CD14-positive monocyte (primary cell): Measurements from ENCODE around the gene STAC3. TPM values are rescaled to one million over a fixed set of nuclear protein-coding genes. Genes with fewer than 3 reads are reported as not detected.

ENCODE experiments used
- DNase-seq, 3 donors: peaks; one replicate each; pipeline ENCODE4 v3.0.0-alpha.2; 2011 to 2022
- H2AFZ ChIP-seq: 2 replicates; pipeline ENCODE4 v1.6.0; 2012; ENCODE audit warnings: mild to moderate bottlenecking, low read depth, low read length, inconsistent platforms; ENCODE audit not compliant: insufficient read depth, poor library complexity, severe bottlenecking
- H3K27ac ChIP-seq, 2 donors: 1 replicate in 1 of 2; 2 replicates in 1 of 2; pipeline ENCODE4 v1.5.1; 2012 to 2013; ENCODE audit warnings: low read length in 2 of 2, control low read depth in 1 of 2, inconsistent platforms in 1 of 2, low read depth in 1 of 2, mild to moderate bottlenecking in 1 of 2
- H3K27me3 ChIP-seq, 2 donors: one replicate each; pipeline versions ENCODE4 v1.6.0 to v1.6.1; 2011 to 2013; ENCODE audit warnings: low read length in 2 of 2; ENCODE audit not compliant: control insufficient read depth in 2 of 2, insufficient read depth in 2 of 2
- H3K36me3 ChIP-seq, 2 donors: replicated peaks in 1 of 2; 1 replicate in 1 of 2; 2 replicates in 1 of 2; pipeline versions ENCODE4 v1.5.1 to v1.6.1; 2012 to 2013; ENCODE audit warnings: low read length in 2 of 2, control low read depth in 1 of 2, inconsistent platforms in 1 of 2, mild to moderate bottlenecking in 1 of 2; ENCODE audit not compliant: insufficient read depth in 2 of 2, control insufficient read depth in 1 of 2
- H3K4me1 ChIP-seq, 2 donors: 1 replicate in 1 of 2; 2 replicates in 1 of 2; pipeline versions ENCODE4 v1.5.1 to v1.6.1; 2012 to 2013; ENCODE audit warnings: low read length in 2 of 2, control low read depth in 1 of 2, inconsistent platforms in 1 of 2, mild to moderate bottlenecking in 1 of 2, moderate library complexity in 1 of 2; ENCODE audit not compliant: insufficient read depth in 2 of 2, control insufficient read depth in 1 of 2
- H3K4me2 ChIP-seq: replicated peaks from 2 replicates; pipeline ENCODE3; 2012; ENCODE audit warnings: low read length, moderate library complexity, mild to moderate bottlenecking; ENCODE audit not compliant: poor library complexity, severe bottlenecking; ENCODE audit errors: extremely low read depth
- H3K4me3 ChIP-seq, 3 experiments: fragments of 200-600 bp in 1 of 3; sonication (generic) in 1 of 3; replicated peaks in 1 of 3; 1 replicate in 2 of 3; 2 replicates in 1 of 3; pipeline ENCODE4 v1.5.1; 2011 to 2013; ENCODE audit warnings: low read length in 3 of 3, mild to moderate bottlenecking in 3 of 3, control low read depth in 2 of 3, low read depth in 2 of 3, inconsistent platforms in 1 of 3, moderate library complexity in 1 of 3
- H3K79me2 ChIP-seq: 2 replicates; pipeline ENCODE4 v1.6.0; 2012; ENCODE audit warnings: mild to moderate bottlenecking, control low read depth, inconsistent platforms, low read length, moderate library complexity; ENCODE audit not compliant: insufficient read depth
- H3K9ac ChIP-seq: 2 replicates; pipeline ENCODE4 v1.6.0; 2017; ENCODE audit warnings: low read length, mild to moderate bottlenecking; ENCODE audit not compliant: insufficient read depth, poor library complexity, severe bottlenecking
- H3K9me3 ChIP-seq, 2 donors: replicated peaks in 1 of 2; 1 replicate in 1 of 2; 2 replicates in 1 of 2; pipeline versions ENCODE4 v1.5.1 to v1.6.1; 2012 to 2013; ENCODE audit warnings: low read length in 2 of 2, control low read depth in 1 of 2; ENCODE audit not compliant: control insufficient read depth in 1 of 2, insufficient read depth in 1 of 2
- H4K20me1 ChIP-seq: 2 replicates; pipeline ENCODE4 v1.6.0; 2012; ENCODE audit warnings: mild to moderate bottlenecking, low read length, control low read depth, moderate library complexity; ENCODE audit not compliant: insufficient read depth
- H3K27ac Mint-ChIP-seq, 7 donors: one replicate each; pipeline ENCODE4 v1.8.0; 2020; ENCODE audit warnings: mild to moderate bottlenecking in 7 of 7, mixed read lengths in 7 of 7, moderate library complexity in 6 of 7, inconsistent platforms in 2 of 7
- H3K27me3 Mint-ChIP-seq, 3 donors: one replicate each; pipeline ENCODE4 v1.8.0; 2021 to 2022; ENCODE audit warnings: low read depth in 3 of 3, mild to moderate bottlenecking in 3 of 3, mixed read lengths in 3 of 3, moderate library complexity in 3 of 3, inconsistent platforms in 1 of 3
- H3K36me3 Mint-ChIP-seq, 2 donors: one replicate each; pipeline ENCODE4 v1.8.0; 2020; ENCODE audit warnings: mixed read lengths in 2 of 2, inconsistent platforms in 1 of 2, mild to moderate bottlenecking in 1 of 2
- H3K4me1 Mint-ChIP-seq: one replicate; pipeline ENCODE4 v1.8.0; 2020; ENCODE audit warnings: mild to moderate bottlenecking, mixed read lengths
- H3K4me3 Mint-ChIP-seq, 2 donors: one replicate each; pipeline ENCODE4 v1.8.0; 2020; ENCODE audit warnings: mild to moderate bottlenecking in 2 of 2, mixed read lengths in 2 of 2, moderate library complexity in 1 of 2
- H3K9me3 Mint-ChIP-seq, 7 donors: one replicate each; pipeline ENCODE4 v1.8.0; 2020 to 2022; ENCODE audit warnings: mixed read lengths in 7 of 7, mild to moderate bottlenecking in 6 of 7, moderate library complexity in 6 of 7, inconsistent platforms in 2 of 7
- CTCF ChIP-seq: fragments of 200-600 bp; IDR thresholded peaks from one replicate; pipeline ENCODE4 v1.8.0; 2022; ENCODE audit warnings: antibody characterized with exemption, mild to moderate bottlenecking
- WGBS: methylation state at CpG from one replicate; pipeline ENCODE4 v1.1.5; 2013; ENCODE audit warnings: missing lambda C conversion rate; ENCODE audit not compliant: insufficient coverage; 5-methylcytosine and 5-hydroxymethylcytosine counted together
- intact Hi-C, 2 donors: fragments of 100-400 bp; cut with micrococcal nuclease; formaldehyde crosslinking; loops; one replicate each; pipeline versions ENCODE4 v1.15.0 to v1.15.1; 2023
- polyA plus RNA-seq, 3 donors: library from polyadenylated mRNA; depleted of rRNA in 1 of 3; unstranded in 2 of 3; stranded (reverse) in 1 of 3; fragments of 300-500 nt in 2 of 3; fragments of >200 nt in 1 of 3; fragmentation: Illumina TruSeq in 2 of 3; gene quantifications; 1 replicate in 2 of 3; 2 replicates in 1 of 3; pipeline ENCODE4 v1.2.3, GENCODE V29; 2012 to 2021

Gene STAC3
- polyA plus RNA-seq, 3 donors: 7.0 to 32.1 (median 9.1) TPM

- Mint-ChIP-seq H3K27ac (no peak overlapping the region), H3K27me3 (peaks cover 26 to 44% (median 37%) of the 10 kb centered on the region in 3 donors), H3K4me3 (no peak overlapping the region), H3K4me1 (peaks cover 48% of the 10 kb centered on the region), H3K36me3 (peaks cover 49 to 50% of the 10 kb centered on the region in 2 donors), H3K9me3 (peaks cover 0 to 16% (median 4%) of the 10 kb centered on the region in 7 donors)
- peaks cover 21 to 32% of the 10 kb centered on the region in 2 donors for H3K27me3 ChIP-seq
- no peak overlapping the region for H3K27ac ChIP-seq
- peaks cover 35% of the 10 kb centered on the region for H4K20me1 ChIP-seq
- no peak overlapping the region for H3K4me2 ChIP-seq
- H3K4me3 ChIP-seq: no peak overlapping the region
- no peak for DNase-seq
- H3K36me3 ChIP-seq: peaks cover 32 to 39% of the 10 kb centered on the region in 2 donors
- no peak overlapping the region for H2AFZ ChIP-seq
- H3K9ac ChIP-seq: no peak overlapping the region
- peaks cover 22% of the 10 kb centered on the region for H3K79me2 ChIP-seq
- 98% methylated on average over 6 of the region's 13 CpGs for WGBS
- no peak for TF ChIP-seq CTCF
- intact Hi-C loops: no loop called here
- H3K9me3 ChIP-seq: peaks cover 0 to 10% of the 10 kb centered on the region in 2 donors
- H3K4me1 ChIP-seq: peaks cover 33 to 52% of the 10 kb centered on the region in 2 donors
Observed at GRCh38 chr12:57231276-57232021, 19.5 kb downstream of the STAC3 start.

- peaks cover 19 to 32% of the 10 kb centered on the region in 2 donors for H3K27me3 ChIP-seq
- Mint-ChIP-seq H3K4me1 (peaks cover 51% of the 10 kb centered on the region), H3K9me3 (peaks cover 0 to 16% (median 6%) of the 10 kb centered on the region in 7 donors), H3K27ac (peak overlapping the region in 5 of 7 donors; percentile 71 to 99 (median 93)), H3K4me3 (peak overlapping the region; percentile 90 to 95), H3K27me3 (peaks cover 28 to 44% (median 37%) of the 10 kb centered on the region in 3 donors), H3K36me3 (peaks cover 45 to 52% of the 10 kb centered on the region in 2 donors)
- H3K9ac ChIP-seq: peak overlapping the region; percentile 80
- H3K27ac ChIP-seq: peak overlapping the region; percentile 85 to 87
- H4K20me1 ChIP-seq: peaks cover 30% of the 10 kb centered on the region
- intact Hi-C loops: no loop called here
- H3K79me2 ChIP-seq: peaks cover 22% of the 10 kb centered on the region
- peaks cover 32 to 39% of the 10 kb centered on the region in 2 donors for H3K36me3 ChIP-seq
- 89% methylated on average over 9 of the region's 10 CpGs for WGBS
- no peak for DNase-seq
- peaks cover 34 to 55% of the 10 kb centered on the region in 2 donors for H3K4me1 ChIP-seq
- peak overlapping the region; percentile 33 to 91 (median 68) for H3K4me3 ChIP-seq
- H3K9me3 ChIP-seq: peaks cover 0 to 8% of the 10 kb centered on the region in 2 donors
- no peak for TF ChIP-seq CTCF
- H3K4me2 ChIP-seq: peak overlapping the region; percentile 95
- H2AFZ ChIP-seq: peak overlapping the region; percentile 83
Observed at GRCh38 chr12:57230381-57231155, 20.4 kb downstream of the STAC3 start.
